GM12878 (cell line): ENCODE data around the gene ACSL3. TPM values are rescaled to one million over a fixed set of nuclear protein-coding genes. Genes with fewer than 3 reads are reported as not detected.

Source experiments
- ATAC-seq: fragments of 200-7000 bp; cut with Tn5 transposase; 3 replicates; pipeline ENCODE4 v1.9.1; 2020; ENCODE audit warnings: mild to moderate bottlenecking, moderate library complexity
- BruUV-seq: library from RNA; stranded (reverse); fragments of 400-500 nt; replicated peaks from 2 replicates; lab custom pipeline; 2021; lab: Mats Ljungman, UMichigan
- CTCF ChIA-PET: fragments of 300-600 bp; sonication (Branson Sonifier 250); formaldehyde crosslinking; extraction: SDS; loops from one replicate; lab custom pipeline; 2021; ENCODE audit warnings: inconsistent platforms; lab: Yijun Ruan, JAX
- POLR2A ChIA-PET: fragments of 350-600 bp; formaldehyde crosslinking; extraction: SDS; loops from one replicate; lab custom pipeline; 2021; ENCODE audit warnings: inconsistent platforms; lab: Charles Lee
- RAD21 ChIA-PET: fragments of 300-600 bp; sonication (Branson Sonifier 250); formaldehyde crosslinking; loops from one replicate; lab custom pipeline; 2023; ENCODE audit warnings: antibody characterized with exemption; ENCODE audit not compliant: unreplicated experiment; lab: Charles Lee
- SMC1A ChIA-PET: fragments of 300-600 bp; sonication (Branson Sonifier 250); formaldehyde crosslinking; loops from one replicate; lab custom pipeline; 2023; ENCODE audit not compliant: unreplicated experiment, uncharacterized antibody; lab: Charles Lee
- DNase-seq: peaks from one replicate; pipeline ENCODE4 v3.0.0-alpha.2; 2011; ENCODE audit warnings: low read depth, low spot score
- FAIRE-seq: peaks from 3 replicates; lab custom pipeline; 2011; peaks lifted over from hg19 to GRCh38; lab: Jason Lieb, UNC
- H2AFZ ChIP-seq: 2 replicates; pipeline ENCODE4 v1.6.0; 2011; ENCODE audit warnings: low read depth, low read length, control low read depth; ENCODE audit not compliant: control insufficient read depth
- H3K27ac ChIP-seq: 2 replicates; pipeline ENCODE4 v1.5.1; 2011; ENCODE audit warnings: control low read depth; ENCODE audit not compliant: control insufficient read depth, insufficient read depth
- H3K27me3 ChIP-seq, 2 experiments: replicated peaks in 1 of 2; 2 replicates each; pipeline versions ENCODE4 v1.6.0 to v1.6.1; 2011; ENCODE audit warnings: low read length in 1 of 2; ENCODE audit not compliant: control insufficient read depth in 2 of 2, insufficient read depth in 2 of 2
- H3K36me3 ChIP-seq, 2 experiments: 2 replicates each; pipeline ENCODE4 v1.5.1; 2011; ENCODE audit warnings: low read length in 1 of 2; ENCODE audit not compliant: control insufficient read depth in 2 of 2, insufficient read depth in 2 of 2
- H3K4me1 ChIP-seq: 2 replicates; pipeline ENCODE4 v1.6.1; 2011; ENCODE audit warnings: mild to moderate bottlenecking, low read length, moderate library complexity, mixed read lengths; ENCODE audit not compliant: control insufficient read depth, insufficient read depth
- H3K4me2 ChIP-seq: 2 replicates; pipeline ENCODE4 v1.6.0; 2011; ENCODE audit warnings: control low read depth; ENCODE audit not compliant: control insufficient read depth, insufficient read depth
- H3K4me3 ChIP-seq: fragments of 200-600 bp; sonication (generic); 2 replicates; pipeline ENCODE4 v1.5.1; 2016
- H3K79me2 ChIP-seq: 2 replicates; pipeline ENCODE4 v1.6.0; 2011; ENCODE audit warnings: low read length; ENCODE audit not compliant: control insufficient read depth, insufficient read depth
- H3K9ac ChIP-seq: 2 replicates; pipeline ENCODE4 v1.8.0; 2011; ENCODE audit warnings: low read length, control low read depth, mixed read lengths; ENCODE audit not compliant: control insufficient read depth, insufficient read depth
- H3K9me3 ChIP-seq: replicated peaks from 3 replicates; pipeline ENCODE4 v1.5.1; 2011; ENCODE audit warnings: mild to moderate bottlenecking, low read length; ENCODE audit not compliant: control insufficient read depth, insufficient read depth
- H4K20me1 ChIP-seq: 2 replicates; pipeline ENCODE4 v1.6.0; 2011; ENCODE audit not compliant: control insufficient read depth, insufficient read depth
- ATF7 ChIP-seq: fragments of 450-650 bp; IDR thresholded peaks from 2 replicates; pipeline ENCODE4 v1.6.1; 2016; ENCODE audit warnings: low read depth, mild to moderate bottlenecking
- BACH1 ChIP-seq: fragments of 450-650 bp; IDR thresholded peaks from 2 replicates; pipeline ENCODE4 v1.6.1; 2017; ENCODE audit warnings: mild to moderate bottlenecking, borderline replicate concordance
- CBFB ChIP-seq: IDR thresholded peaks from 2 replicates; pipeline ENCODE4 v1.6.1; 2016; ENCODE audit warnings: antibody characterized with exemption, low read depth
- FOXK2 ChIP-seq: fragments of 450-650 bp; IDR thresholded peaks from 2 replicates; pipeline ENCODE4 v1.6.1; 2017; ENCODE audit warnings: mild to moderate bottlenecking, moderate library complexity
- HDGF ChIP-seq: fragments of 450-650 bp; IDR thresholded peaks from 2 replicates; pipeline ENCODE4 v1.6.1; 2016; ENCODE audit warnings: antibody characterized with exemption
- NFYA ChIP-seq: IDR thresholded peaks from 2 replicates; pipeline ENCODE4 v1.6.1; 2011; ENCODE audit warnings: low read depth, mild to moderate bottlenecking, low read length, improper control_type of control experiment, borderline replicate concordance
- RELA ChIP-seq: fragments of 450-650 bp; IDR thresholded peaks from 2 replicates; pipeline ENCODE4 v1.8.0; 2014; ENCODE audit warnings: borderline replicate concordance; ENCODE audit not compliant: partially characterized antibody
- SP1 ChIP-seq: IDR thresholded peaks from one replicate; pipeline ENCODE4 v1.6.1; 2011; ENCODE audit warnings: low read depth, low read length
- TCF7 ChIP-seq: IDR thresholded peaks from 2 replicates; pipeline ENCODE4 v1.6.1; 2014; ENCODE audit warnings: antibody characterized with exemption, borderline replicate concordance
- ZNF592 ChIP-seq: fragments of 450-650 bp; IDR thresholded peaks from 2 replicates; pipeline ENCODE4 v1.6.1; 2017; ENCODE audit warnings: mild to moderate bottlenecking, moderate library complexity
- ZNF687 ChIP-seq: fragments of 450-650 bp; IDR thresholded peaks from 2 replicates; pipeline ENCODE4 v1.6.1; 2017; ENCODE audit warnings: mild to moderate bottlenecking, moderate library complexity
- WGBS: methylation state at CpG from one replicate; pipeline ENCODE4 v1.1.6; 2016; ENCODE audit warnings: low lambda C conversion rate; ENCODE audit not compliant: insufficient replicate concordance, insufficient coverage; ENCODE audit errors: missing lambda C conversion rate; 5-methylcytosine and 5-hydroxymethylcytosine counted together
- in situ Hi-C: fragments of 300-500 bp; cut with MboI; formaldehyde crosslinking; loops from 9 replicates; pipeline ENCODE4 v1.14.3; 2018; ENCODE audit warnings: mixed read lengths
- intact Hi-C: fragments of 100-400 bp; cut with micrococcal nuclease; formaldehyde crosslinking; loops from one replicate; pipeline ENCODE4 v1.14.2; 2022; ENCODE audit not compliant: unreplicated experiment
- polyA plus RNA-seq, 11 experiments: library from polyadenylated mRNA; depleted of rRNA in 4 of 11; unstranded in 6 of 11; stranded (reverse) in 5 of 11; fragments of >200 nt; fragmentation: Nextera tagmentation in 4 of 11; fragmentation: Illumina TruSeq in 1 of 11; extraction: Ambion mirVana in 4 of 11; extraction: Trizol in 1 of 11; gene quantifications; 1 replicate in 1 of 11; 2 replicates in 10 of 11; pipeline versions ENCODE4 v1.2.1 to v1.2.3, GENCODE V29; 2011 to 2016; ENCODE audit warnings: inconsistent platforms in 2 of 11, missing spikeins in 2 of 11, low read depth in 1 of 11
- total RNA-seq, 4 experiments: library from RNA; depleted of rRNA in 3 of 4; stranded (reverse); fragments of >200 nt in 3 of 4; fragmentation: Illumina TruSeq in 1 of 4; extraction: Trizol in 1 of 4; gene quantifications; 2 replicates each; pipeline versions ENCODE4 v1.2.1 to v1.2.3, GENCODE V29; 2013 to 2021

ACSL3 gene
- total and polyA plus RNA-seq, 10 of the 15 experiments (the other 5 are each of a cell fraction or from before 2014, with no cell fraction given) = 15.6 to 83.9 (median 56.7) TPM

GRCh38 chr2:222945887-222946286, 85.1 kb downstream of the ACSL3 start:
- WGBS = 79% methylated on average over 8 of the region's 8 CpGs
- SMC1A ChIA-PET = no interaction called here
- H3K27ac ChIP-seq = no peak overlapping the region
- TF ChIP-seq TCF7 = no peak
- no peak for TF ChIP-seq RELA
- no peak for TF ChIP-seq CBFB
- no peak for TF ChIP-seq HDGF
- TF ChIP-seq ATF7 = no peak
- TF ChIP-seq SP1 = no peak
- no peak for TF ChIP-seq ZNF687
- no peak for TF ChIP-seq FOXK2
- no peak for TF ChIP-seq BACH1
- no peak for TF ChIP-seq ZNF592
- no peak for TF ChIP-seq NFYA
- no peak for FAIRE-seq
- no peaks in the 10 kb centered on the region for H3K79me2 ChIP-seq
- no peak overlapping the region for H3K4me3 ChIP-seq
- CTCF ChIA-PET = interaction anchor here (1.1 kb wide), 1 partner anchor 9 kb away, joined by 3 read pairs; no protein-coding TSS in a partner anchor
- H3K4me1 ChIP-seq = peaks cover 7% of the 10 kb centered on the region; the same call in 1 of the 2 replicates
- no peaks in the 10 kb centered on the region for H4K20me1 ChIP-seq
- H3K36me3 ChIP-seq = no peaks in the 10 kb centered on the region; a peak in 1 of 4 replicates
- no peak overlapping the region for H3K4me2 ChIP-seq
- no peak overlapping the region for H2AFZ ChIP-seq
- in situ Hi-C loops = no loop called here
- no peak for ATAC-seq
- no peaks in the 10 kb centered on the region for H3K9me3 ChIP-seq
- no peak overlapping the region for H3K9ac ChIP-seq
- no TSS peak for BruUV-seq
- intact Hi-C loops = no loop called here
- no peak for DNase-seq
- RAD21 ChIA-PET = no interaction called here
- POLR2A ChIA-PET = no interaction called here
- H3K27me3 ChIP-seq = no peaks in the 10 kb centered on the region
